ENCODE measurements around the gene CAMTA1.

The CAMTA1 gene

GRCh38 chr1:7269525-7269924 lies 484.3 kb downstream of the CAMTA1 start:
- DNase-seq = no peak

DNA sequence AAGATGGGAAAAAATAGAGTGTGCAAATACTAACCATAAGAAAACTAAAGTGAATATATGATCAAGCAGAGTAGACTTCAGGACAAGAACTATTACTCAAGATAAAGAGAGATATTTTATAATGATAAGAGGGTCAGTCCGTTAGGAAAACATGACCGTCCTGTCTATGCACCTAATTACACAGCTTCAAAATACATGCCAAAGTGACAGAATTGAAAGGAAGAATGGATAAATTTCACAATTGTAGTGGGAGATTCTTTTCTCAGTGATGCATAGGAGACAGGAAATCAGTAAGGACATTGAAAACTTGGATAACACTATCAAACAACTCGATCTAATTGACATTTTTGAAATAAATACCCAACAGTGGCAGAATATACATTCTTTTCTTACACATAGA lies 489.0 kb downstream of the CAMTA1 start:
- DNase-seq = no peak

- DNase-seq = no peak
Observed at GRCh38 chr1:7278045-7278444, 492.8 kb downstream of the CAMTA1 start.

DNA sequence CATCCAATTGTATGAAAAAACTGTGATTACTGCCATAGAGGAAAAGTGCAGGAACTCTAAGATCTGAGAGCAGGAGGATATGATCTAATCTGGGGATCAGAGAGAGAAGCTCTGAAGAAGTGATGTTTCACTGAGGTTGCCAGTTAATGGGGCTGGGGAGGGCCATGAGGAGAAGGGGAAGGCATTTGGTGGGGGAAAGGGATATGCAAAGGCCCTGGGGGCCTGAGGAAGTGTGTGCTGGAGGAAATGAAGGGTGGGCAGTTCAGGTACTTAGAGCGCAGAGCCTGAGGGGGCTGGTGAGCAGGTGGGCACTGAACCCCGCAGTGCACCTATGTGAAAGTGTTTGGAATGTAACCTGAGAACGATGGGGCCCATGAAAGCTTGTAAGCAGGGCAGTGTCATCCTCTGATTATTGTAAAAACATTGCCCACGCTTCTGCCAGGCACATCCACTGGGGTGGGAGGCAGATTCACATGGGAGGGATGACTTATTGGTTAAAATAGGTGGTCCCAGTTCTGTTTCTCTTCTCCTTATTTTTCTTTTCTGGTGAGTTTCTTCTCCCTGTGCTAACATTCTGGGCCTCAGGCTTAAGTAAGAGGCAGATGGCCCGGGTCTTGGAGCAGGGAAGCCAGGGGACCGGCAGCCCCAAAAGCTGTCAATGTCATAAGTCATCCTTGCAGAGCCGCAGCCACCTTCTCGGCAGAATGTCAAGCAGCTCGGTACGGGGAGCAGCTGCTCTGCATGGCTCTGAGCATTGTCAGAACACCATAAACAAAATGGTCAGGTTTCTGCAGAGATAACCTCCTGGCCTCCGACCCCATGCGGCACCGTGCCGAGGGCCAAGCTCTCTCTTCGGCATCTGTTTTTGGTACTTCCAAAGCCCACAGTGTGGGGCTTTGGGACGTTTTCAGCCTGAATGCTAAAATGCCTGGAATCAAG lies 493.8 kb downstream of the CAMTA1 start:
- DNase-seq = no peak

DNA sequence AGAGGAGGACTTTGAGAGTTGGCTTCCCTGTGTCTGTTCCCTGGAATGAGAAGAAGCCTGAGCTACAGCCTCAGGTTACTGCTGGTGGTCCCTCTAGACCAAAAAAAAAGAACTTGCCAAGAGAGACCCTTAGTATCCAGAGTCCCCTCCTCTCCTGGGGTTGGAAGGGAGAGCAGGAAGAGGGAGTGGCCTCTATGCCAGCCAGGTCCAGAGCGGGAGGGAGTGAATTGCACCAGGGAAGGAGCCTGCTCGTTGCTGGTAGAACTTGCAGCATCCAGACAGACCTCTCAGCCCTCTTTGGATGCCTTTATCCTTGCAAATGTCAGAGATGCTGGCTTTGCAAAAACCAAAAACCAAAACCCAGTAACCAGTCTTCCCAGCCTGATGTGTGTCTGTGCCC lies 494.5 kb downstream of the CAMTA1 start:
- no peak for DNase-seq

- DNase-seq = no peak
Observed at GRCh38 chr1:7280347-7280960, 495.2 kb downstream of the CAMTA1 start.

DNA sequence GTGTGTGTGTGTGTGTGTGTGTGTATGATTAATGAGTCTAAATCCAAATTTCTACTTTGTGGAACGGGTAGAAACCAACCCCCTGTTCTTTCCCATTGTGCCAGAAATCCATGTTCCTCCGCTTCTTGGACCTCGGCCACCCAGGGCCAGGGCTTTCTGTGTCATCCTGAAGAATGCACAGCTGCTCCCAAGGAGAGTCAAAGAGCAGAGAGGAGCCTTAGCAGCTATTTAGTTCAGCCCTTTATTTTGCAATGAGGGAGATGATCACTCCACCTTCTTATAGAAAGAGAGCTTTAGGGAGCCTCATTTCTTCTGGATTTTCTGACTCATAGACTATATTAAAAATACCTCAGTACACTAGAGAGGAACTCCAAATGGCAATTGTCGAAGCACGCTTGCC lies 496.6 kb downstream of the CAMTA1 start:
- no peak for DNase-seq

- no peak for DNase-seq
Observed at GRCh38 chr1:7284839-7285435, 499.7 kb downstream of the CAMTA1 start.

GRCh38 chr1:7285856-7286454 lies 500.7 kb downstream of the CAMTA1 start:
- DNase-seq = no peak

GRCh38 chr1:7287013-7287412 lies 501.8 kb downstream of the CAMTA1 start:
- DNase-seq = no peak

DNA sequence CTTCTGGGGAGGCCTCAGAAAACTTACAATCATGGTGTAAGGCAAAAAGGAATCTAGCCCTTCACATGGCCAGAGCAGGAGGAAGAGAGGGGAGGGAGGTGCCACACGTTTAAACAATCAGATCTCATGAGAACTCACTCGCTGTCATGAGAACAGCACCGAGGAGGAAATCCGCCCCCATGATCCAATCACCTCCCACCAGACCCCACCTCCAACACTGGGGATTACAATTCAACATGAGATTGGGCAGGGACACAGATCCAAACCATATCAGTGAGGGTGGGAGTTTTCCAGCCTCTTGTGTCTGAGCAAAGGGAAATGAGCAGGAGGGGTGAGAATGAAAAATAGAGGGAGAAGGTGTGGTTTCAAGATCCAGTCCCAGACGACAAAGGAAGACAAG lies 503.7 kb downstream of the CAMTA1 start:
- DNase-seq = no peak

DNA sequence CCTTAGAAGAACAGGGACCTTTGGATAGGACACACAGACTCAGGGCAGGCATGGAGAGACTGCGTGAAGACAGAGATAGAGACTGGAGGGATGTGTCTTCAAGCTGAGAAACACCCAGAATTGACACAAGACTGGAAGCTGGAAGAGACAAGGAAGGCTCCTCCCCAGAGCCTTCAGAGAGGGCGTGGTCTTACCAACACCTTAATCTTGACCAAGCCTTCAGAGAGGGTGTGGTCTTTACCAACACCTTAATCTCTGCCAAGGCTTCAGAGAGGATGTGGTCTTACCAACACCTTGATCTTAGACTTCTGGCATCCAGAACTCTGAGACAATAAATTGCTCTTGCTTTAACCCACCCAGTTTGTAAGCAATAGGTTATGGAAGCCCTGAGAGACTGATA lies 504.4 kb downstream of the CAMTA1 start:
- no peak for DNase-seq

DNA sequence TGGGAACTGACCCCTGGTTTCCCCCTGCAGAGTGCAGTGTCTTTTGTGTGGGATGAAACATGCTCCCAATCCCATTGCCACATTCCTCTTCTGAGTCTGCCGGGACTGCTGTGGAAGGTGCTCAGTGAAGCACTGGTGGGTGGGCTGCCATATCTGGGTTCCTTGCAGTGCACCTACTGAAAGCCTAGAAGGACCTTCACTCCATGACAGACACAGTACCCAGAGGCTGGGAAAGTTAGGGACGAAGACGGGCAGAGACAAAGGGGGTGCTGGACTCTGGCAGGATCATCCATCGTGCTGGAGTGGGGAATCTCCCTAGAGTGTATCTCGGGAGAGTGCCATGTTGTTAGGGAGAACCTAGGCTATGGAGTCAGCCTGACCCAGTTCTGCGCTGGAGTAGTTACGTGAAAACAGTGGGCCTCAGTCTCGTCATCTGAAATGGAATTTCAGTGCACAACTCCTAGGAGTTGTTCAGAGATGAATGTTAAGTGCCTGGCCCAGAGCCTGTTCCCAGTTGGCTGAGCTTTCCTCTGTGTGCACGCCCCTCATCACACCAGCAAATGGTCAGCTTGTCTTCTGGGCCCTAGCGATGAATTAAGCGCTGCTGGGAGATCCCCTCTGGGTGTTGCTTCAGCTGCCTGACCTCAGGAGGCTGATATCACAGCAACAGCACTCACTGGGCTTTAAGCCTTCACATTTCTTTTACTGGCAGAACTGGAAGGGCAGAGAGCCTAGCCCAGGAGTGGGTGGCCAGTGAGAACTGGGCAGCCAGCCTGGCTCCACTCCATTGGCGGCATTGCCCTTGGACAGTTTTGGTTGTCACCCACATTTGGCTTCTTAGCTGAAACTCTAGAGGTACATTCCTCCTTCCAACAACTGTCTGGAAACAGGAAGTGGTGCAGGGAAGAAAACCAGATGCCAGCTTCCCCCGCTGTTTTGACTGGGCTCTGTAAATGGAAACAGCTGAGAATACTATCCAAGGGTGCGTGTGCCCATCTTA lies 506.0 kb downstream of the CAMTA1 start:
- no peak for DNase-seq

GRCh38 chr1:7292036-7292681 lies 506.9 kb downstream of the CAMTA1 start:
- DNase-seq = no peak

DNA sequence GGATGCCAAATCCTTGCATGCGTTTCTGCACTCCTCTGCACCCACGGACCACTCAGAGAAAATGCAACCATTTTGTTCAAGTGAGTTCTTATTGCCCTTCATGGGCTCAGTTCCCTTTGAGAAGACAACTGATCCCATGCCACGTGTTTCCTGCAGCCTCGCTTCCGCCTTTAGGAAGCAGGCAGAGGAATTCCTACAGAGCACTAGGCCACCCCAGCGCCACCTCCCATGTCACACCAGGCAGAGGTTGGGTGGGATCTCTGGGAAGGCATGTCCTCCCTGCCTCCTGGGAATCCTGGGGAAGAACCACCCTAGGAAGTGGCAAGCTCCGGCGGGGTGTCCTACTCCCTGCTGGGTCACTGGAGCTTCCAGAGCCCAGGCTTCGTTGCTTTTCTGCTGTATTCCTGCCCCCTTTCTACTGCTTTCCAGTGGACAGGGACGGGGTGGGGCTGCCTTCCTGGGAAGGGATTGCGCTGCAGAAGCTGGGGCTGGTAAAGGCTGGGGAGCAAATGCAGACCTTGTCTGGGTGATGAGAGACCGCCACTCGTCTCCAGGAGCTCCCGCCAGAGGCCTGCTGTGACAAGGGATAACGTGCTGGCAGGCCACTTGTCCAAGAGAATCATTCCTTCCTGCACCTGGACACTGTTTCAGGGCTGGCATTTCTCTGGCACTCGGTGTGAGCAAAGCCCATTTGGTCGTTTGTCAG lies 507.6 kb downstream of the CAMTA1 start:
- DNase-seq = no peak

DNA sequence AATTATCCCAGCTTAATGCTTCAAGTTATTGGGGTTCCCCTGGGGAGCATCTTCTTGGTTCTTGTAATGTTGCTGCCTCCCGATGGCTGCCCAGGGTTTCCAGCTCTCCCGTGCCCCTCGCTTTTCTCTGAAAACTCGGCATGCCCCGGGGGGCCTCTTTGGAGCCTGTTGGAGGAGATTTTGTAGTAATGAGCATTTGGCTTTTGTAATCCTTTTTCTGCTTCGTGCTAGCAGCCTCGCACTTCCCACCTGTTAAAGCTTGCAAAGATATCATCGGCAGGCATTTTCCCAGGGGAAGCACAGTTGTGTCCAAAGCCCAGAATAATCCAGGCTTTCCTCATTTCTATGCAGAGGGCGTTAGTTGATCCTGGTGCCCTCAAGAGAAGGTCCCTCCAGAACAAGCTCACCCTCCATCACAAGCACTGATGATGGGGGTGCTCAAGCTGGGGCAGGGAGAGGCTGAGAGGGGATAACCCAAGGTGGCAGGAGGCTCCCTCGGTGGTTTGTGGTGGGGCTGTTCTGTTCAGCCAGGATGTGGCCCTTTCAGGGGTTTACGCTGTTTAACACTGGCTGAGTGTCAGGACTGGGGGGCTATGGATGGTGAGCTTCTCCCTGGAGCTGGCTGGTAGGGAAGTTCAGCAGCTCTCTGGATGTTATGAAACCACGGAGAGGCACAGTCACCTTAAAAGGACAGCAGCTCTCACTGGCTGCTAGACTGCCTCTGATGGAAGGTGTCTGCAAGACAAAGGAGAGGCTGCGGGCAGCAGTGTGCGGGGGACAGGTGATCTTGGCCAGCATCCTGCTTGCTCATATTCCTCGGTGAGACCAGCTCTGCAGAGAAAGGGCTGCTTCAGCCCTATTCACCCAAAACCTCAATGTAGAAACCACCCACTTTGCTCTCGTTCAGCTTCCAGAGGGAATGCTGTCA lies 508.7 kb downstream of the CAMTA1 start:
- no peak for DNase-seq

DNA sequence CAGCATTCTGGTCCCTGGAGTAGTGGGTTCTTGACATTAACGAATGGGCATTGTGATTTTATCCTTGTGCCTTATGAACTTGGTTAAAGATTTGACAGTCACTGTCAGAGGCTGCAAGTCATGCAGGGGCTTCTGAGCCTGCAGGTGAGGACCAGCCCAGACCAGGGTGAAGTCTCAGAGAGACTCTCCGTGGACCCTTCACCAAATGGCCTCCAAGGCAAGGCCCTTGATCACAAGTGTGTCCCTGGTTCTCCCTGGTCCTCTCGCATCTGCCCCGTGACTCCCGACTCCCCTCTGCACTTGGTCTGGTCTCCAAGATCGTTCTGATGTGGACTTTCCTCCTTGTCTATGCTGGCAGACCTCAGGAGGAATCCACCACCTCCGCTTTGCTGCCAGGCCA lies 509.4 kb downstream of the CAMTA1 start:
- no peak for DNase-seq

GRCh38 chr1:7295946-7296345 lies 510.7 kb downstream of the CAMTA1 start:
- DNase-seq = no peak

DNA sequence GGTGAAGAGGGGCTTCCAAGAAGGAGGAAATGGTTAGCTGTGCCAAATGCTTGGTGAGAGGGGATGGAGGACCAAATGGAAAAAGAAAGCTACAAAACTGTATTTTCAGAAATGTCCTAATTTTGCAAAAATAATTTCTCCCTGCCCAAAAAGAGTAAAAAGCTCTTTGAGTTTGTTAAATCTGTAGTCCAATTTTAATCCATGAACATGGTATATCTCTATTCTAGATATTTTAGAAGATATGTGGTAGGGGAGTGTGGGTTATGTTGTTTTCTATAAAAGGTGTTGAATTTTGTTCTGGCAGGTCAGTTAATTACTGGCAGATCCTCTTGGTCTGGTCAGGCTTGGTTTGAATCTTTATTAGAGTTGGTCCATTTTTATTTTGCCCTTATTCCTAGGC lies 511.7 kb downstream of the CAMTA1 start:
- DNase-seq = no peak

DNA sequence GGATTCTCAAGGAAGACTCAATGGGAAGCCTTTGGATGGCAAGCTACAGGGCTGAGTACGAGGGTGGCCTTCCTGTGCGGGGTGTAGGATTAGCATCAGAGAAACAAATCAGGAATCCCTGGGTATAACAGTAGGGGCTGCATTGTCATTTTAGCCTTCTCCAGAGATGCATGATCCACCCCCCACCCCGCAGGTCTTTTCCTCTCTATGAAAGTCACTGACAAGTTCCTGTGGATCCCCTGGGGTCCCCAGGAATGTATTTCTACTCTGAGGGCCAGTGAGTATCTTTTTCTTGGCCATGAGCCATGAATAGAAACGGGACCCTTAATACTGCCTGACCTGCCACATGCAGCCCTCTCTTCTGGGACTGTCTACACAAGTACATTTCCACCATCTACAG lies 512.9 kb downstream of the CAMTA1 start:
- no peak for DNase-seq
